ENCODE data around the gene TMEM59L. TPM values are rescaled to one million over a fixed set of nuclear protein-coding genes. Genes with fewer than 3 reads are reported as not detected.

The TMEM59L gene
- total RNA-seq, 3 donors from 2014 or later, result 0.93 to 10.5 (median 1.4) TPM

DNA sequence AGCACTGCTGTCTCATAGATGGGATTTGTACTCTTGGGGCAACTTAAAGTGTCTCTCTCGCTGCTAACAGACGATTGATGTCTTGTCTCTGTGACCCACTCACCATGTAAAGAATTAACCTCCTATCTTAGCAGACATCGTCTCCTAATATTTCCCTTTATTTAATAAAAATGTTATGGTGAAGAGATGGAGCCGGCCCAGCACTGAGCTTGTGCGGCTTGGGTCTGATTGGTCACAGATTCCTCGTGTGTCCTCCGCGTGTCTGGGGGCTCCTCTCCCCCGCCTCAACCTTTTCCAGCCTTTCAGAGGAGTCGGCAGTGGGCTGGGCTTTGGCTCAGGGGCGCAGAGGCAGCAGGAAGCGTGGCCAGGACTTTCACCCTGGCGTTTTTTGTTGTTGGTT, 57.6 kb downstream of the TMEM59L start:
- DNase-seq, result no peak
- intact Hi-C loops (cut with DNase I, micrococcal nuclease), result no loop called here
- no peak for ATAC-seq
- Histone ChIP-seq H3K4me3 (no peak overlapping the region), H3K9me3 (no peaks in the 10 kb centered on the region), H3K4me1 (ENCODE audit: low read depth) (no peaks in the 10 kb centered on the region), H3K36me3 (ENCODE audit: low read depth) (peaks cover 4% of the 10 kb centered on the region)
- TF ChIP-seq, protein P1, sequence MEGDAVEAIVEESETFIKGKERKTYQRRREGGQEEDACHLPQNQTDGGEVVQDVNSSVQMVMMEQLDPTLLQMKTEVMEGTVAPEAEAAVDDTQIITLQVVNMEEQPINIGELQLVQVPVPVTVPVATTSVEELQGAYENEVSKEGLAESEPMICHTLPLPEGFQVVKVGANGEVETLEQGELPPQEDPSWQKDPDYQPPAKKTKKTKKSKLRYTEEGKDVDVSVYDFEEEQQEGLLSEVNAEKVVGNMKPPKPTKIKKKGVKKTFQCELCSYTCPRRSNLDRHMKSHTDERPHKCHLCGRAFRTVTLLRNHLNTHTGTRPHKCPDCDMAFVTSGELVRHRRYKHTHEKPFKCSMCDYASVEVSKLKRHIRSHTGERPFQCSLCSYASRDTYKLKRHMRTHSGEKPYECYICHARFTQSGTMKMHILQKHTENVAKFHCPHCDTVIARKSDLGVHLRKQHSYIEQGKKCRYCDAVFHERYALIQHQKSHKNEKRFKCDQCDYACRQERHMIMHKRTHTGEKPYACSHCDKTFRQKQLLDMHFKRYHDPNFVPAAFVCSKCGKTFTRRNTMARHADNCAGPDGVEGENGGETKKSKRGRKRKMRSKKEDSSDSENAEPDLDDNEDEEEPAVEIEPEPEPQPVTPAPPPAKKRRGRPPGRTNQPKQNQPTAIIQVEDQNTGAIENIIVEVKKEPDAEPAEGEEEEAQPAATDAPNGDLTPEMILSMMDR (IDR thresholded peaks at IDR 0.05), result no peak

Other genes starting within 250 kb of the TMEM59L start
- gene GDF15, start 226.7 kb upstream of the TMEM59L start, total RNA-seq, result 10 to 100 TPM; 13.8 to 28.2 (median 20.4) TPM
- gene LRRC25, start 215.2 kb upstream of the TMEM59L start, total RNA-seq, result 1 to 10 TPM; 2.1 to 8.8 (median 5.8) TPM
- 10 to 100 TPM; 31.2 to 48.6 (median 41.1) TPM for gene SSBP4, start 193.5 kb upstream of the TMEM59L start, total RNA-seq
- gene ISYNA1, start 174.7 kb upstream of the TMEM59L start, total RNA-seq, result 10 to 100 TPM; 10.2 to 20.0 (median 13.2) TPM
- gene ELL, start 90.8 kb upstream of the TMEM59L start, total RNA-seq, result 10 to 100 TPM; 17.8 to 21.6 (median 18.9) TPM
- gene FKBP8, start 69.3 kb upstream of the TMEM59L start, total RNA-seq, result 100 to 1,000 TPM; 152 to 256 (median 162) TPM
- gene KXD1, start 55.0 kb upstream of the TMEM59L start, total RNA-seq, result 10 to 100 TPM; 63.2 to 76.9 (median 68.8) TPM
- gene UBA52, start 41.0 kb upstream of the TMEM59L start, total RNA-seq, result 100 to 1,000 TPM; 771 to 910 (median 811) TPM
- 10 to 100 TPM; 48.2 to 55.4 (median 49.3) TPM for gene REX1BD, start 24.1 kb upstream of the TMEM59L start, total RNA-seq
- gene CRLF1, start 6.1 kb upstream of the TMEM59L start, total RNA-seq, result 1 to 10 TPM; 1.3 to 7.0 (median 6.6) TPM
- 10 to 100 TPM in 1 of 3 donors, 1 to 10 TPM in 2; 7.6 to 16.6 (median 8.9) TPM for gene KLHL26, start 24.2 kb downstream of the TMEM59L start, total RNA-seq
- gene CRTC1, start 70.8 kb downstream of the TMEM59L start, total RNA-seq, result 10 to 100 TPM; 11.5 to 15.1 (median 12.5) TPM
- gene COMP, start 178.4 kb downstream of the TMEM59L start, total RNA-seq, result under 1 TPM in 2 of 3 donors, not detected in 1; 0.12 to 0.95 TPM
- 10 to 100 TPM; 79.2 to 87.2 (median 83.4) TPM for gene UPF1, start 219.1 kb downstream of the TMEM59L start, total RNA-seq